AG09309 (cell line): Measurements from ENCODE around the gene PDCL3.
A peak's percentile ranks its signal among the peaks of the same experiment; 100 is the strongest.

Experiments
- DNase-seq: peaks from one replicate; pipeline ENCODE4 v3.0.0-alpha.2; 2010; ENCODE audit warnings: low read depth
- H3K4me3 ChIP-seq: 2 replicates; pipeline ENCODE4 v1.5.1; 2011; ENCODE audit warnings: mild to moderate bottlenecking, low read depth, low read length, moderate library complexity; ENCODE audit not compliant: control insufficient read depth
- CTCF ChIP-seq: IDR thresholded peaks from 2 replicates; pipeline ENCODE4 v1.5.1; 2011; ENCODE audit warnings: mild to moderate bottlenecking, low read depth, low read length, inconsistent platforms; ENCODE audit not compliant: insufficient read depth, control insufficient read depth; ENCODE audit errors: missing control alignments

Gene PDCL3

GRCh38 chr2:100603414-100603813, 40.6 kb downstream of the PDCL3 start:
- no peak for TF ChIP-seq CTCF
- DNase-seq, result no peak
- H3K4me3 ChIP-seq, result no peak overlapping the region

- TF ChIP-seq CTCF, result no peak
Observed at GRCh38 chr2:100603948-100604633, 41.3 kb downstream of the PDCL3 start.

GRCh38 chr2:100606332-100606725, 43.5 kb downstream of the PDCL3 start:
- H3K4me3 ChIP-seq, result no peak overlapping the region
- TF ChIP-seq CTCF, result no peak
- no peak for DNase-seq

More at GRCh38 chr2:100603948-100604633, 41.3 kb downstream of the PDCL3 start:
- no peak overlapping the region for H3K4me3 ChIP-seq
- no peak for DNase-seq

GRCh38 chr2:100606726-100607343, 44.0 kb downstream of the PDCL3 start:
- peak; percentile 74 for TF ChIP-seq CTCF
- no peak for DNase-seq
- no peak overlapping the region for H3K4me3 ChIP-seq

- H3K4me3 ChIP-seq, result no peak overlapping the region
- TF ChIP-seq CTCF, result peak; percentile 78
- DNase-seq, result no peak
Observed at GRCh38 chr2:100610381-100610831, 47.6 kb downstream of the PDCL3 start.

GRCh38 chr2:100611079-100612029, 48.6 kb downstream of the PDCL3 start:
- H3K4me3 ChIP-seq, result no peak overlapping the region
- DNase-seq, result no peak
- TF ChIP-seq CTCF, result no peak
